HG03060 (cell line): Measurements from ENCODE around the gene SIT1.
"Not testable (repeated sequence)": the region's sequence is repeated elsewhere in the genome, so short reads cannot be mapped to it uniquely, and the experiment has no call there.

ENCODE experiments used
- ATAC-seq: cut with Tn5 transposase; IDR thresholded peaks from one replicate; pipeline ENCODE4 v1.9.1; 2021; ENCODE audit warnings: low read depth, moderate number of reproducible peaks; ENCODE audit not compliant: unreplicated experiment

The SIT1 gene

GRCh38 chr9:35661756-35662350 is 11.1 kb upstream of the SIT1 start:
- ATAC-seq = no peak

GRCh38 chr9:35660966-35661415 is 10.3 kb upstream of the SIT1 start:
- ATAC-seq = no peak

- no peak for ATAC-seq
These were observed 8.6 kb upstream of the SIT1 start for GRCh38 chr9:35659340-35659739.

GRCh38 chr9:35658968-35659220 is 8.2 kb upstream of the SIT1 start:
- no peak for ATAC-seq

GRCh38 chr9:35658137-35658967 is 7.6 kb upstream of the SIT1 start, which contains the start of gene CCDC107:
TSS of gene CCDC107 (plus strand) at chr9:35658292. CDS start at chr9:35658380, 88 bp downstream.
- peak; percentile 28 for ATAC-seq

- ATAC-seq = peak; percentile 87
These were observed 6.9 kb upstream of the SIT1 start, which contains the start of gene RMRP for GRCh38 chr9:35657546-35658136. TSS of gene RMRP (minus strand) at chr9:35658019.

- no peak for ATAC-seq
These were observed 6.3 kb upstream of the SIT1 start for GRCh38 chr9:35656831-35657545.

- no peak for ATAC-seq
These were observed 5.6 kb upstream of the SIT1 start for GRCh38 chr9:35656348-35656747.

- ATAC-seq = no peak
These were observed 2.9 kb upstream of the SIT1 start for GRCh38 chr9:35653611-35654010.

- ATAC-seq = no peak
These were observed 2.1 kb upstream of the SIT1 start for GRCh38 chr9:35652829-35653209.

- no peak for ATAC-seq
These were observed 1.5 kb upstream of the SIT1 start for GRCh38 chr9:35651956-35652828.

GRCh38 chr9:35649431-35650340 is 1.0 kb downstream of the SIT1 start:
- no peak for ATAC-seq

GRCh38 chr9:35646533-35647265 is 4.0 kb downstream of the SIT1 start:
- ATAC-seq = peak; percentile 80

GRCh38 chr9:35646153-35646532 is 4.6 kb downstream of the SIT1 start:
- ATAC-seq = no peak

GRCh38 chr9:35645736-35646135 is 5.0 kb downstream of the SIT1 start:
- ATAC-seq = not testable (repeated sequence)

- ATAC-seq = no peak
These were observed 7.7 kb downstream of the SIT1 start for GRCh38 chr9:35643046-35643445.

- not testable (repeated sequence) for ATAC-seq
These were observed 9.3 kb downstream of the SIT1 start for GRCh38 chr9:35641478-35641877.

GRCh38 chr9:35640431-35640830 is 10.3 kb downstream of the SIT1 start:
- not testable (repeated sequence) for ATAC-seq
